ENCODE data around the gene CENPI. TPM values are rescaled to one million over a fixed set of nuclear protein-coding genes. Genes with fewer than 3 reads are reported as not detected.

Gene CENPI
- total RNA-seq, 1 experiment from 2014 or later = 19.8 TPM

- no TSS peak for BruUV-seq (replicated peaks)
- no peak for DNase-seq
- ChIA-PET CTCF (no interaction called here), POLR2A (no interaction called here)
- Mint-ChIP-seq H3K36me3 (ENCODE audit: insufficient read depth, unreplicated experiment) (peaks cover 24% of the 10 kb centered on the region), H3K27ac (ENCODE audit: unreplicated experiment) (no peak overlapping the region), H3K27me3 (ENCODE audit: insufficient read depth, unreplicated experiment) (no peaks in the 10 kb centered on the region), H3K4me3 (ENCODE audit: unreplicated experiment) (no peak overlapping the region), H3K9me3 (ENCODE audit: unreplicated experiment) (no peaks in the 10 kb centered on the region), H3K4me1 (ENCODE audit: low read depth, unreplicated experiment) (no peaks in the 10 kb centered on the region)
- H3K4me3 ChIP-seq (ENCODE audit: low read depth, low read length) = no peak overlapping the region
- no peaks in the 10 kb centered on the region for H3K4me1 ChIP-seq
- H3K36me3 ChIP-seq (ENCODE audit: control insufficient read depth, insufficient read depth, low read length) = no peaks in the 10 kb centered on the region
- TF ChIP-seq CTCF (IDR thresholded peaks at IDR 0.05; ENCODE audit: insufficient read depth in 1 of 2, low read depth in 1 of 2, low read length in 1 of 2, severe bottlenecking in 1 of 2, unreplicated experiment in 1 of 2) = no peak
- intact Hi-C loops (cut with micrococcal nuclease; ENCODE audit: unreplicated experiment) = no loop called here
- no peaks in the 10 kb centered on the region for H3K9me3 ChIP-seq
- H3K27me3 ChIP-seq (replicated peaks; ENCODE audit: control insufficient read depth, insufficient read depth, low read length) = no peaks in the 10 kb centered on the region
These were observed 38.2 kb downstream of the CENPI start for GRCh38 chrX:101136235-101136634.

Other genes with a start within 250 kb of the CENPI start
- 13.2 and 15.7 TPM in 2 replicates for gene NOX1, start 223.8 kb upstream of the CENPI start, total RNA-seq (2022)
- gene XKRX, start 169.3 kb upstream of the CENPI start, total RNA-seq (2022) = 28.7 and 29.7 TPM in 2 replicates
- not detected in 2 replicates for gene ARL13A, start 128.5 kb upstream of the CENPI start, total RNA-seq (2022)
- 23.6 and 28.1 TPM in 2 replicates for gene TRMT2B, start 46.1 kb upstream of the CENPI start, total RNA-seq (2022)
- not detected in 2 replicates for gene TMEM35A, start 19.3 kb upstream of the CENPI start, total RNA-seq (2022)
- 0.09 and 0.14 TPM in 2 replicates for gene DRP2, start 121.6 kb downstream of the CENPI start, total RNA-seq (2022)
- not detected in 2 replicates for gene TAF7L, start 193.1 kb downstream of the CENPI start, total RNA-seq (2022)

Data from Caco-2 (cell line).